ENCODE data around the gene CROCC2. TPM values are rescaled to one million over a fixed set of nuclear protein-coding genes. Genes with fewer than 3 reads are reported as not detected.
A peak's percentile ranks its signal among the peaks of the same experiment; 100 is the strongest.

The CROCC2 gene
- polyA plus RNA-seq, 1 donor, result 0.09 TPM

DNA sequence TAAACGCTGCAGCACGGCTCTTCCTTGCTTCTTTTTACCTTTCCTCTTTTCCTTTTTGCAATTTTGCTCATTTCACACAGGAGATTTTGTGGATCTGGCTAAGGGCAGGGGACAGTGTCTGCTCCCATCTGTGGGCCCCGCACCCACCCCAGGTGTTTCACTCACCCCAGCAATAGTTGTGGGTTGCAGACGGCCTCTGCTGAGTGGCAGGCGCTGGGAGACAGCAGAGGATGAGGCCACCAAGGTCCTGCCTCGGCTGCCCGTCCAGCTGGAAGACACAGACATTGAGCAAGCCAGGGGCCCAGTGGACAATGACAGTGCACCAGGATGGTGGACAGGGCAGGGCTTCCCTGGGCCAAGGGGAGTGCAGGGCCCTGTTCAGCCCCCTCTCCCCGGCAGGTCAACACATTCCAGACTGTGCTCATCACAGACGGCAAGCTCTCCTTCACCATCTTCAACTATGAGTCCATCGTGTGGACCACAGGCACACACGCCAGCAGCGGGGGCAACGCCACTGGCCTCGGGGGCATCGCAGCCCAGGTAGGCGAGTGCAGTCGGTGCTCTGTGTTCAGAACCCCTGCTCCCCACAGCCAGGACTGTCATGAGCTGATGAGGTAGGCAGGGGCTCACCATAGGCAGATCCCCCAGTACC lies 127.3 kb downstream of the CROCC2 start:
- H3K9me3 ChIP-seq (ENCODE audit: control insufficient read depth, low read depth, low read length), result no peaks in the 10 kb centered on the region
- no peaks in the 10 kb centered on the region for H3K36me3 ChIP-seq (ENCODE audit: control insufficient read depth, insufficient read depth, low read length)
- no peaks in the 10 kb centered on the region for H3K4me1 ChIP-seq (ENCODE audit: control insufficient read depth, insufficient read depth, low read length)
- 79% methylated on average over 2 of the region's 17 CpGs for WGBS (ENCODE audit: insufficient coverage, low lambda C conversion rate)
- no peak overlapping the region for H3K27ac ChIP-seq (ENCODE audit: low read length)
- no peak overlapping the region for H3K4me3 ChIP-seq (ENCODE audit: low read length)
- H3K27me3 ChIP-seq (ENCODE audit: control insufficient read depth, insufficient read depth, low read length), result peaks cover 27% of the 10 kb centered on the region
- no peak for DNase-seq

DNA sequence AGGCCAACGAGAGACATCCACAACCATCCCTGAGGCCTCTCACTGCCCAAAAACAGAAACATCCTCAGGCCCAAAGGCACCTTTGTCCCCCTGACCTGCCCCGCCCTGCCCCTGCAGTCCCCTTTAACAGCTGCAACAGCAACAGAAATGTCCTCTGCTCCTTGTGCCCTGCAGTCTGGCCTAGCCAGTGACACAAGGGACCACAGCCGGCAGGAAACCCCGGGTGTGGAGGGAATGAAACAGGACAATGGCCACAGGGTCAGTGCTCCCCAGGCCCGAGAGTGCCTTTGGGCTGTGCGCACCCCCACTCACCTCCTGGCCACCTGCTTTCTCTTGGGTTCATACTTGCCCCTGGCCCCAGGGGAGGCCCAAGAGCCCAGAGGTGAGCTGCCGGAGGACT lies 127.9 kb downstream of the CROCC2 start:
- H3K27ac ChIP-seq (ENCODE audit: low read length), result no peak overlapping the region
- WGBS (ENCODE audit: insufficient coverage, low lambda C conversion rate), result no CpG with 5 or more reads among the region's 7 CpGs
- H3K4me1 ChIP-seq (ENCODE audit: control insufficient read depth, insufficient read depth, low read length), result no peaks in the 10 kb centered on the region
- DNase-seq, result no peak
- no peak overlapping the region for H3K4me3 ChIP-seq (ENCODE audit: low read length)
- H3K27me3 ChIP-seq (ENCODE audit: control insufficient read depth, insufficient read depth, low read length), result peaks cover 28% of the 10 kb centered on the region
- no peaks in the 10 kb centered on the region for H3K36me3 ChIP-seq (ENCODE audit: control insufficient read depth, insufficient read depth, low read length)
- no peaks in the 10 kb centered on the region for H3K9me3 ChIP-seq (ENCODE audit: control insufficient read depth, low read depth, low read length)

DNA sequence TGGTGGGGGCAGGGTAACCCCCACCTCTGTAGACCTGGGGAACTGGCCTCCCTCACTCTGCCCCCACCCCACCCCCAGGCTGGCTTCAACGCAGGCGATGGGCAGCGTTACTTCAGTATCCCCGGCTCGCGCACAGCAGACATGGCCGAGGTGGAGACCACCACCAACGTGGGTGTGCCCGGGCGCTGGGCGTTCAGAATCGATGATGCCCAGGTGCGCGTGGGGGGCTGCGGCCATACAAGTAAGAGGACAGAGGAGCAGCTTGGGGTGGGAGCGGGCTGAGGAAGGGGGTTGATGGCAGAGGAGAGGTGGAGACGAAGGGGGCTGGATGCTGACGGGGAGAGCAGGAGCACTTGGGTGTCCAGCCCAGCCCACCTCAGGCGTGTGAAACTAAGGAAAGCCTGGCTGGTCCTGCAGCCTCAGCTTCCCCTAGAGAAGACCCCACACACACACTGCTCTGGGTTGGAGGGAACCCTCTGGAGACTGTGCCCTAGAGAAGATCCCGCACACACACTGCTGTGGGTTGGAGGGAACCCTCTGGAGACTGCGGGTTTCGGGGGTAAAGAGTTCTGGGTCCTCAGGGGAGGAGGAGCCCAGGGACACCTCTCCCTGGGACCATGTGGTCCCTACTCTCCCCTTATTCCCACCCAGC lies 128.5 kb downstream of the CROCC2 start:
- Histone ChIP-seq H3K27me3 (ENCODE audit: control insufficient read depth, insufficient read depth, low read length) (peaks cover 30% of the 10 kb centered on the region), H3K36me3 (ENCODE audit: control insufficient read depth, insufficient read depth, low read length) (no peaks in the 10 kb centered on the region), H3K4me3 (ENCODE audit: low read length) (no peak overlapping the region), H3K4me1 (ENCODE audit: control insufficient read depth, insufficient read depth, low read length) (no peaks in the 10 kb centered on the region), H3K9me3 (ENCODE audit: control insufficient read depth, low read depth, low read length) (no peaks in the 10 kb centered on the region), H3K27ac (ENCODE audit: low read length) (no peak overlapping the region)
- WGBS (ENCODE audit: insufficient coverage, low lambda C conversion rate), result no CpG with 5 or more reads among the region's 22 CpGs
- no peak for DNase-seq

DNA sequence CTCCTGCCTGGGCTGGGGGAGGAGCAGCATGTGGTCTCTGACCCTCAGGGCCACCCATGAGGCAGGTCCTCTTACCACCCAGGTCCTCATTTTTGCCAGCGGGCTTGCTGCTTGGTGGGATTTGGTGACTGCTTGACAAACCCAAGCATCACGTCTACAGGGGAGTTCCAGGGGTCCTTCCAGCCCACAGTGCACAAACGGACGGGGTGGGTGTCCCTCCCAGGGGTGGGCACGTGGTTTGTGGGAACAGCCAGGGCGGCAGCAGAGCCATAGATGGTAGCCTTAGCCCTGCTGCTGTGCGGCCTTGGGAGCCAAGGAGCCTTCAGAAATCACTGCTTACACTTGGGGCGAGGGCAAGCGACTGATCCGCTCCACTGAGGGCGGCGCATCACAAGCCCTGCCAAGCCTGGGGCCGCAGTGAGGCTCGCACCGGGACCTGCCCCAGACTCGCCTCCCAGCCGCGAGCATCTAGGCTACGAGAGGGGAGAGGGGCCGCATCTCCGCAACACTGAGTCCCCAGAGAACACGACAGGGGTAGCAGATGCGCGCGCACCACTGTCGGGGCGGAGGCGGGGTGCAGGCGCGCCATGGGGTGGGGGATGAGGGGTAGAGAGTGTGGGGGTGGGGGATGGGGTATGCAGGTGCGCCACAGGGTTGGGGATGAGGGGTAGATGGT lies 129.1 kb downstream of the CROCC2 start:
- peaks cover 30% of the 10 kb centered on the region for H3K27me3 ChIP-seq (ENCODE audit: control insufficient read depth, insufficient read depth, low read length)
- no peak overlapping the region for H3K27ac ChIP-seq (ENCODE audit: low read length)
- no peaks in the 10 kb centered on the region for H3K9me3 ChIP-seq (ENCODE audit: control insufficient read depth, low read depth, low read length)
- H3K4me3 ChIP-seq (ENCODE audit: low read length), result no peak overlapping the region
- H3K36me3 ChIP-seq (ENCODE audit: control insufficient read depth, insufficient read depth, low read length), result no peaks in the 10 kb centered on the region
- WGBS (ENCODE audit: insufficient coverage, low lambda C conversion rate), result no CpG with 5 or more reads among the region's 31 CpGs
- DNase-seq, result no peak
- H3K4me1 ChIP-seq (ENCODE audit: control insufficient read depth, insufficient read depth, low read length), result no peaks in the 10 kb centered on the region

DNA sequence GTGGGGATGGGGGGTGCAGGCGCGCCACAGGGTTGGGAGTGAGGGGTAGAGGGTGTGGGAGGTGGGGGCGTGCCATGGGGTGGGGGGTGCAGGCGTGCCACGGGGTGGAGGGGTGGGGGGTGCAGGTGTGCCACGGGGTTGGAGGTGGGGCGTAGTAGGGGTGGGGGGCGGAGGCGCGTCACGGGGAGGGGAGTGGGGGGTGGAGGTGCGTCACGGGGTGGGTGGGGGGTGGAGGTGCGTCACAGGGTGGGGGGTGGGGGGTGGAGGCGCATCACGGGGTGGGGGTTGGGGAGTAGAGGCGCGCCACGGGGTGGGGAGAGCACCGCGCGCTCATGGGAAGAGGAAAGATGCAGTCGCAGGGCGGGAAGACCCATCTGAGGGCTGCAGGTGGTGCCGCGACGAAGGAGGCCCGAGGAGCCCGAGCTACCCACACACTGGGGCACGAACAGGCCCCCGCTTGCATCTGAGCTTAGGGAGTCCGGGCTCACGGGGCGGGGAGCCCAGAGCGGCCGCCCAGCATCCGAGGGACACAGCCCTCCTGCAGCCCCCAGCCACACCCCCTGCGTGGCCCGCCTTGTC lies 129.8 kb downstream of the CROCC2 start:
- H3K27ac ChIP-seq (ENCODE audit: low read length), result no peak overlapping the region
- no peak overlapping the region for H3K4me3 ChIP-seq (ENCODE audit: low read length)
- no peaks in the 10 kb centered on the region for H3K4me1 ChIP-seq (ENCODE audit: control insufficient read depth, insufficient read depth, low read length)
- H3K27me3 ChIP-seq (ENCODE audit: control insufficient read depth, insufficient read depth, low read length), result peaks cover 30% of the 10 kb centered on the region
- no peak for DNase-seq
- H3K9me3 ChIP-seq (ENCODE audit: control insufficient read depth, low read depth, low read length), result no peaks in the 10 kb centered on the region
- WGBS (ENCODE audit: insufficient coverage, low lambda C conversion rate), result no CpG with 5 or more reads among the region's 39 CpGs
- no peaks in the 10 kb centered on the region for H3K36me3 ChIP-seq (ENCODE audit: control insufficient read depth, insufficient read depth, low read length)

DNA sequence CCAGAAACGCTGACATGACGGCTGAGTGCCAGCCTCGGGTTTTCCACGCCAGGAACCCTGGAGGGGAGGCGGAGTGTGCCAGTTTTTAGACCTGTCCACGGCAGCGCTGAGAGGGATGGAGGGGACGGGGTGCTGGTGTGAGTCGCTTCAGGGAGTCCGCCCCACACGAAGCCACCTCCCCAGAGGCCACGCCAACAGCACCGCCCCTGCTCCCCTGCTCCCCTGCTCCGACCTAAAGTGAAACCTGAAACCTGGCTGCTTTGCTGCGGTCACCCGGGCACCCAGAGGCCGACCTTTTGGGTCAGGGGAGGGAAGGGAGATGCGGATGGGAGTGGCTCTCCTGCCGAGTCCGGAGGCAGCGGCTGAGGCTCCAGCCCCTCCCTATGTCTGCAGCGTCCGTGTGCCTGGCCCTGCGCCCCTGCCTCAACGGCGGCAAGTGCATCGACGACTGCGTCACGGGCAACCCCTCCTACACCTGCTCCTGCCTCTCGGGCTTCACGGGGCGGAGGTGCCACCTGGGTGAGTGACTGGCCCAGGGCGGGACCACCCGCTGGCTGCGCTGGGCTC lies 130.3 kb downstream of the CROCC2 start:
- Histone ChIP-seq H3K4me1 (ENCODE audit: control insufficient read depth, insufficient read depth, low read length) (no peaks in the 10 kb centered on the region), H3K27ac (ENCODE audit: low read length) (no peak overlapping the region), H3K27me3 (ENCODE audit: control insufficient read depth, insufficient read depth, low read length) (peaks cover 30% of the 10 kb centered on the region), H3K36me3 (ENCODE audit: control insufficient read depth, insufficient read depth, low read length) (no peaks in the 10 kb centered on the region), H3K4me3 (ENCODE audit: low read length) (no peak overlapping the region), H3K9me3 (ENCODE audit: control insufficient read depth, low read depth, low read length) (no peaks in the 10 kb centered on the region)
- no CpG with 5 or more reads among the region's 36 CpGs for WGBS (ENCODE audit: insufficient coverage, low lambda C conversion rate)
- peak in 1 of 2 donors; percentile 15 for DNase-seq

DNA sequence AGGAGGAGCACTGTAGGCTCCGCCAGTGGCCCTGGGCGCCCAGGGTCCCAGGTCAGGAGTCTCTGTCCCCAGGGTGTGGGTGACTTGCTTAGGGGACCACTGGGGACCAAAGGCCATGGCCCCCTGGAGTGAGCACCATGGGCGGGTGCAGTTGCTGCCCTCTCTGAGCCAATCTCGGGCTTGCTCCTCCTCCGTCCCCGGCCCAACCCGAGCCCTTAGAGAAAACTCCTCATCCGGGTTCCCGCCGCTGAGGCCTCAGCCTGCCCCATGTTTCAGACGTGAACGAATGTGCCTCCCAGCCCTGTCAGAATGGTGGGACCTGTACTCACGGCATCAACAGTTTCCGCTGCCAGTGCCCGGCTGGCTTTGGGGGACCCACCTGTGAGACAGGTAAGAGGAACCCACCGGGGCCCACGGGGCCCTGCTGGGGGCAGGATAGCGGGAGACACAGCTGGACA lies 130.9 kb downstream of the CROCC2 start:
- H3K9me3 ChIP-seq (ENCODE audit: control insufficient read depth, low read depth, low read length), result no peaks in the 10 kb centered on the region
- no peaks in the 10 kb centered on the region for H3K4me1 ChIP-seq (ENCODE audit: control insufficient read depth, insufficient read depth, low read length)
- peaks cover 32% of the 10 kb centered on the region for H3K27me3 ChIP-seq (ENCODE audit: control insufficient read depth, insufficient read depth, low read length)
- WGBS (ENCODE audit: insufficient coverage, low lambda C conversion rate), result no CpG with 5 or more reads among the region's 18 CpGs
- H3K4me3 ChIP-seq (ENCODE audit: low read length), result no peak overlapping the region
- H3K27ac ChIP-seq (ENCODE audit: low read length), result no peak overlapping the region
- H3K36me3 ChIP-seq (ENCODE audit: control insufficient read depth, insufficient read depth, low read length), result no peaks in the 10 kb centered on the region
- no peak for DNase-seq

DNA sequence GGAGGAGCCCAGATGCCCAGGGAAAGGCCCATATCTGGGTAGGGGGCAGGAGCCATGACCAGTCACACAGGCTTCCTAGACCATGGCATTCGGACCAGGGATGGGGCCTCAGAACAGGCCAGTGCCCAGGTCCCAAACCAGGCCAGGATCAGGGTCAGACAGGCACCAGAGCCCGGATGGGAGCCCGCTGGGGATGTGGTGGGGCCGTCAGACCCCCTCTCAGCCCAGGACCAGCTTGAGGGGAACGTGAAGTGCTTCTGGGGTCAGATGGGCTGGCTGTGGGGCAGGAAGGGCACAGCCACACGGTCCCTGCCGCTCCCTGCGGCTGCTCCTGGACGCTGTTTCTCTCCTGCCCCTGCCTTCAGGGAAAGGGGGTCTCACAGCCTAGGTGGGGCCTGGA lies 131.4 kb downstream of the CROCC2 start:
- no CpG with 5 or more reads among the region's 9 CpGs for WGBS (ENCODE audit: insufficient coverage, low lambda C conversion rate)

DNA sequence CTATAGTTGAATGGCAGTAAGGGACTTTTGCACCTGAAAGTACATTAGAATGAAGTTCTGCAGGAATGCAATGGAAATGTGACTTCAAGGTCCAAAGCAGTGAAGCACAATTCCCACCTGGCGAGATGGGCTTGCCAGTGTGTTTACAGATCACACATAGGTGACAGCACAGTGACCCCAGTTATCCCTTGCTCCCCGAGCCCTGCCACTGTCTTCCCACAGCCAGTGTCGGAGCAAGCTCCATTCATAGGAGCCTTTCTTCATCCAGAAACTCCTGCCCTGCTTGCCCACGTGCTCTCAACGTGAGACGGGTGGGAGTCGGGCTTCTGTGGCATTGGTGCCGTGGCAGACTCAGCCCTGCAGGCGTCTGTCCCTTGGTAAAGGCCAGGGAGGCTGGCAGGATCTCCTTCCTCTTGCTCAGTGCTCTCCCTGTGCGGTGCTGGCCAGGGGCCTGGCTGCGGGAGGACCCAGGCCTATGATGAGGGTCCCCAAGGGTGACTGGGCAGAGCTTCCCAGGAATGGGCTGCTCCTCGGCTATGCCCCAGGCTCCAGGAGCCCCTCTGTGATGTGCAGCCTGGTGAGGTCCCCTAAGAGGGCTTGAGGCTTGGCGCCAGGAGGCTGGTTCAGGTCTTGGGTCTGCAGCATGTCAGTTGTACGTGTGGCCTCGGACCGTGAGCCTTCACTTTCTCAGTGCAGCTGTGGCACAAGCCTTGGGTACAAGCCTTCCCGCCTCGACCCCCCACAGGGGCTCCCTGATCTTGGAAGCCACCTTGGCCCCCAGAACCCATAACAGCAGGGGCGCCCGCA lies 132.4 kb downstream of the CROCC2 start:
- no peak overlapping the region for H3K4me3 ChIP-seq (ENCODE audit: low read length)
- WGBS (ENCODE audit: insufficient coverage, low lambda C conversion rate), result no CpG with 5 or more reads among the region's 20 CpGs
- H3K27ac ChIP-seq (ENCODE audit: low read length), result no peak overlapping the region
- no peaks in the 10 kb centered on the region for H3K9me3 ChIP-seq (ENCODE audit: control insufficient read depth, low read depth, low read length)
- H3K27me3 ChIP-seq (ENCODE audit: control insufficient read depth, insufficient read depth, low read length), result peaks cover 35% of the 10 kb centered on the region
- no peaks in the 10 kb centered on the region for H3K36me3 ChIP-seq (ENCODE audit: control insufficient read depth, insufficient read depth, low read length)
- DNase-seq, result no peak
- no peaks in the 10 kb centered on the region for H3K4me1 ChIP-seq (ENCODE audit: control insufficient read depth, insufficient read depth, low read length)

More for the DNA sequence above, 131.4 kb downstream of the CROCC2 start:
- DNase-seq, result no peak
- Histone ChIP-seq H3K4me3 (ENCODE audit: low read length) (no peak overlapping the region), H3K9me3 (ENCODE audit: control insufficient read depth, low read depth, low read length) (no peaks in the 10 kb centered on the region), H3K4me1 (ENCODE audit: control insufficient read depth, insufficient read depth, low read length) (no peaks in the 10 kb centered on the region), H3K27ac (ENCODE audit: low read length) (no peak overlapping the region), H3K27me3 (ENCODE audit: control insufficient read depth, insufficient read depth, low read length) (peaks cover 35% of the 10 kb centered on the region), H3K36me3 (ENCODE audit: control insufficient read depth, insufficient read depth, low read length) (no peaks in the 10 kb centered on the region)

Data from large intestine (tissue), 3 donors.